ENCODE results near the gene MRRF.

The MRRF gene

DNA sequence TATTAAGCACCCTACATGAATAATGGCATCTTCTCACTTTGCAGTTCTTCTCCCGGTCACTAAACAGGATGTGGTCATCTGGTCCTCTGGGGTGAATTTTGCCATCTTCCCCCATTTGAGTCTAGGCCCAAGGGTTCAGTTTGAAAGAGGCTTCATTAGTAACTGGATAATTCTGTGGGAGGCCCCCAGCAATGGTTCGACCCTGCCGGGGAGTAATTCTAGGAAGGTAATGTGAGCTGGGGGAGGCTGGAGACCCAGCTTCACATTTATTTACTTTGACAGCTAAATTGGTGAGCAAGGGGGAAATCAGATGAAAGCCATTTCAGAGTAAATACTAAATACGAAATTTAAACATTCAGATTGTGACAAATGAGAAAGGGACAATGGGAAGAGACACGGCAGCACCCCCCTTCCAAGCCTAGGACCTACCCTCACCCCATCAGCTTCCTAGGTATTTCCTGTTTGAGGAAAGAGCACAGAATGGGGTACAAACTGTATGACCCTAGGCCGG, 31.8 kb upstream of the MRRF start:
- H3K27me3 ChIP-seq (ENCODE audit: low read depth, low read length): peaks cover 24% of the 10 kb centered on the region
- H3K4me3 ChIP-seq (ENCODE audit: low read depth in 1 of 2, low read length in 2 of 2): no peak overlapping the region
- no peak overlapping the region for H3K27ac ChIP-seq (ENCODE audit: low read length)
- peaks cover 0 to 11% of the 10 kb centered on the region in 2 donors for H3K4me1 ChIP-seq (ENCODE audit: control insufficient read depth in 1 of 2, insufficient read depth in 2 of 2, low read length in 2 of 2)
- no peaks in the 10 kb centered on the region for H3K36me3 ChIP-seq (ENCODE audit: control insufficient read depth in 1 of 2, insufficient read depth in 2 of 2, low read length in 2 of 2)
- no peaks in the 10 kb centered on the region for H3K9me3 ChIP-seq (ENCODE audit: control insufficient read depth in 1 of 2, low read length in 2 of 2)

DNA sequence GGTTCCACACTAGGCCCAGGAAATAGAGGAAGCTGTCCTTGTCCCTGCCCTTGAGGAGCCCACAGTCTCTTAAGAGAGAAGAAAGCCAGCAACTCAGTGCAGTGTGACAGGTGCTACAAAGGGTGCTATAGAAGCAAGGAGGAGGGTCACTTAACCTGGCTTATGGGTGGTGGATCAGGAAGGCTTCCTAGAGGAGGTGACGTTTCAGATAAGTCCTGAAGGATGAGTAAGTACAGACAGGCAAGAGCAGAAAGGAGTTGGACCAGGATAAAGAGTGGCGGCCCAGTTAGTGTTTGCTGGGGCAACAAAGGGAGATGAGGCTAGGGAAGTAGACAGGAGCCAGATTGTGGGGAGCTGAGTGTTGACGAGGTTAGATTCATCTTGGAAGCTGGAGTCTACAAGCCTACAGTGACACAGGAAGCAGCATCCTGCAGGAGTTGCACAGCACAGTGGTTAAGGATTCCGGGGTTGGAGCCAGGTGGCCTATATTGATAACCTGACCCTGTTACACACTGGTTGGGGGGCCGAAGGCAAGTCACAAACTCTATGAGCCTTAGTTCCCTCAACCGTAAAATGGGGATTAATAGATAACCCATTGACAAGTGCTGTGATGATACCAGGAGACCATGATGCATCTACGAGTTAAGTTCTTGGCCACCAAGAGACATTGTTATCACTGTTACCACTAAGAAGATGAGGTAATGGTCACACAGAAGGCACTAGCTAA, 30.5 kb upstream of the MRRF start:
- Histone ChIP-seq H3K27ac (ENCODE audit: low read length) (no peak overlapping the region), H3K9me3 (ENCODE audit: control insufficient read depth in 1 of 2, low read length in 2 of 2) (no peaks in the 10 kb centered on the region), H3K36me3 (ENCODE audit: control insufficient read depth in 1 of 2, insufficient read depth in 2 of 2, low read length in 2 of 2) (peaks cover 0 to 6% of the 10 kb centered on the region in 2 donors), H3K27me3 (ENCODE audit: low read depth, low read length) (peaks cover 20% of the 10 kb centered on the region), H3K4me1 (ENCODE audit: control insufficient read depth in 1 of 2, insufficient read depth in 2 of 2, low read length in 2 of 2) (no peaks in the 10 kb centered on the region), H3K4me3 (ENCODE audit: low read depth in 1 of 2, low read length in 2 of 2) (no peak overlapping the region)

DNA sequence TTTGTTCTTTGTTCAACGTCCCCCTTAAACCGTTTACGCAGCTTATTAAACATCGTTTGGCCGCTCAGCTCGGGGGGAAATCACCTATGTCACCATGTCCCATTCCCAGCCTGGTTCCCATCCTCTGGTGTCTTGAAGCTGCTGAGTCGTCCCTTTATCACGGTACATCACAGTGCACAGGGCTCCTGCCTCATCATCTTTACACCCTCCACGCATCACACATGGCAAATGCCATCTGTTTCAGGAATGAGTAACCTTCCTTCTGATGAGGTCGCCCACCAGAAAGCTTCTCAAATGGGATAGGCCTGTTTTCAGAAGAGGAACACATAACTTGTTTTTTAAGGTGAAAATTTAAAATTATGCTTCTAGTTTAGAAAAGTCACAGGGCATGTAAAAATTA, 28.0 kb upstream of the MRRF start:
- H3K27ac ChIP-seq (ENCODE audit: low read length): no peak overlapping the region

DNA sequence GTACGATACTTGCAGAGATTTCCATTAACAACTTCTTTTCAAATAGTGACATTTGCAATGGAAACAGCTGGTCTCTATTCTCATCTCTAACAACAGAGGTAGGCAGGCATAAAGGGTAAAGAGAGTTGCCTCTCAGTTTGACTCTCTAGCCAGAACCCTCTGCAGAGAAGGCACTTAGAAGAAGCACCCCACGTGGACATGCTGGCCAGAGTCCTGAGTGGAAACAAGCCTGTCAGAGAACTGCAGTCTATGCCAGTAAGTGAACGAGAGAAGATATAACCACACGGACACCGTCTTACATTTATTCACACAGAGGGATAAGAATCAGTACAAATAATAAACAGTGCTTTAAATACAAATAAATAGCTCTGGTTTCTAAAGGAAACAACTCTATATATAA, 25.0 kb upstream of the MRRF start:
- Histone ChIP-seq H3K27ac (ENCODE audit: low read length) (no peak overlapping the region), H3K27me3 (ENCODE audit: low read depth, low read length) (no peaks in the 10 kb centered on the region), H3K36me3 (ENCODE audit: control insufficient read depth in 1 of 2, insufficient read depth in 2 of 2, low read length in 2 of 2) (peaks cover 39 to 46% of the 10 kb centered on the region in 2 donors), H3K4me3 (ENCODE audit: low read depth in 1 of 2, low read length in 2 of 2) (no peak overlapping the region), H3K4me1 (ENCODE audit: control insufficient read depth in 1 of 2, insufficient read depth in 2 of 2, low read length in 2 of 2) (no peaks in the 10 kb centered on the region), H3K9me3 (ENCODE audit: control insufficient read depth in 1 of 2, low read length in 2 of 2) (no peaks in the 10 kb centered on the region)

More for the DNA sequence above, 28.0 kb upstream of the MRRF start:
- no peaks in the 10 kb centered on the region for H3K4me1 ChIP-seq (ENCODE audit: control insufficient read depth in 1 of 2, insufficient read depth in 2 of 2, low read length in 2 of 2)
- no peaks in the 10 kb centered on the region for H3K9me3 ChIP-seq (ENCODE audit: control insufficient read depth in 1 of 2, low read length in 2 of 2)
- H3K36me3 ChIP-seq (ENCODE audit: control insufficient read depth in 1 of 2, insufficient read depth in 2 of 2, low read length in 2 of 2): peaks cover 18 to 20% of the 10 kb centered on the region in 2 donors
- H3K27me3 ChIP-seq (ENCODE audit: low read depth, low read length): no peaks in the 10 kb centered on the region
- H3K4me3 ChIP-seq (ENCODE audit: low read depth in 1 of 2, low read length in 2 of 2): no peak overlapping the region

DNA sequence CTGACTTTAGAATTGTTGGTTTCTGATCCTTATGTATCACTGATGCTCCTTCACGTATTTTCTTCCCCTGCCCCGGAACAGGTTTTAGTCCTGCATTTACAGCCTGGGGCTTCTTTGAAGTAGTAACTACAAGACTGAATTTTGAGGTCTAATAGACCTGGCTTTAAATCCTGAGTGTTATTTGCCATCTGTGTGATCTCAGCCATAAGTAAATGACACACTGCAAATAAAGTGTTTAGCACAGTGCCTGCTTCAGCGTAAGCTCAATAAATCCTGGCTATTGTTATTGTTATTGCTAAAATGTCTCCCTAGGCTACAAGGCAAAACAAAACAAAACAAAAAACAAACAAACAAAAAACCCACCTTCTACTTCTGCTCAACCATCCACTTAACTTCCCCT, 20.3 kb upstream of the MRRF start:
- Histone ChIP-seq H3K27ac (ENCODE audit: low read length) (no peak overlapping the region), H3K36me3 (ENCODE audit: control insufficient read depth in 1 of 2, insufficient read depth in 2 of 2, low read length in 2 of 2) (peaks cover 60 to 68% of the 10 kb centered on the region in 2 donors), H3K4me1 (ENCODE audit: control insufficient read depth in 1 of 2, insufficient read depth in 2 of 2, low read length in 2 of 2) (no peaks in the 10 kb centered on the region), H3K27me3 (ENCODE audit: low read depth, low read length) (no peaks in the 10 kb centered on the region), H3K9me3 (ENCODE audit: control insufficient read depth in 1 of 2, low read length in 2 of 2) (no peaks in the 10 kb centered on the region), H3K4me3 (ENCODE audit: low read depth in 1 of 2, low read length in 2 of 2) (no peak overlapping the region)

DNA sequence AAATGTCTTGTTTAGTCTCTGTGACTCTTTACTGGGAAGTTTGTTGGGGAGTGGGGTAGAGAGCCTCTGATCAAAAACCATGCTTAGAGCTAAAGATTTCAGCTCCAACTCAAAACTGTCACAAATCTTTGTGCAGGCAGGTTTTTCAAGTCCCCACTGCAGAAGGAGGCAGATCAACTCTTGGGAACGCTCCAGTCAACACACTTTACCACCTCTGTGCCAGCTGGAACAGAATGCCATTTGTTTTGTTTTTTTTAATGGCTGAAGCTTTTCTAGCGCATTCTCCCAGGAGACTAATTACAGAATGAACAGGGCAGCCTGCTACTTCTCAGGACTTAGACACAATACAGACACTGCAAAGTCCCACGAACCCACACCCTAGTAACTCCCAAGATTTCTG, 18.0 kb upstream of the MRRF start:
- no peaks in the 10 kb centered on the region for H3K9me3 ChIP-seq (ENCODE audit: control insufficient read depth in 1 of 2, low read length in 2 of 2)
- no peaks in the 10 kb centered on the region for H3K27me3 ChIP-seq (ENCODE audit: low read depth, low read length)
- peaks cover 53 to 64% of the 10 kb centered on the region in 2 donors for H3K36me3 ChIP-seq (ENCODE audit: control insufficient read depth in 1 of 2, insufficient read depth in 2 of 2, low read length in 2 of 2)
- H3K27ac ChIP-seq (ENCODE audit: low read length): no peak overlapping the region
- H3K4me1 ChIP-seq (ENCODE audit: control insufficient read depth in 1 of 2, insufficient read depth in 2 of 2, low read length in 2 of 2): no peaks in the 10 kb centered on the region
- H3K4me3 ChIP-seq (ENCODE audit: low read depth in 1 of 2, low read length in 2 of 2): no peak overlapping the region

DNA sequence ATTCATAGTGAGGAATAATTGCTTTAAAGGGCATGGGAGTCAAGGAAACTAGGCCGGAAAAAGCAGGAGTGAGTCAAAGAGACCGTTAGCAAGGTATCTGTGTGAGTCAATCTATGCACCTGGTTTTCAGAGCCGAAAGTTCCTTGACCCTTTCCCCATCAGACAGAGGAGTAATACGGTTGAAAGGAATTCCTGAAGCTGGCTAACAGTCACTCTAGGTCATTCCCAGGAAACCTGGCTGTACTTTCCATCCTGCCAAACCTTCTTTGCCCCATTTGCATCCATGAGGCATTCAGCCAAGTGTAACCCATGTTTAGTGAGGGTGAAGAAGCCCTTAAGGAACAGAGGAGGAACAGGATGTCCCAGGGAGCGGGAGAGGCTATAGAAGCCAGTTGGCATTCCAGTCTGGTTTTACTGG, 16.2 kb upstream of the MRRF start:
- Histone ChIP-seq H3K36me3 (ENCODE audit: control insufficient read depth in 1 of 2, insufficient read depth in 2 of 2, low read length in 2 of 2) (peaks cover 44 to 55% of the 10 kb centered on the region in 2 donors), H3K27ac (ENCODE audit: low read length) (no peak overlapping the region), H3K4me3 (ENCODE audit: low read depth in 1 of 2, low read length in 2 of 2) (no peak overlapping the region), H3K27me3 (ENCODE audit: low read depth, low read length) (no peaks in the 10 kb centered on the region), H3K9me3 (ENCODE audit: control insufficient read depth in 1 of 2, low read length in 2 of 2) (no peaks in the 10 kb centered on the region), H3K4me1 (ENCODE audit: control insufficient read depth in 1 of 2, insufficient read depth in 2 of 2, low read length in 2 of 2) (peaks cover 0 to 8% of the 10 kb centered on the region in 2 donors)

DNA sequence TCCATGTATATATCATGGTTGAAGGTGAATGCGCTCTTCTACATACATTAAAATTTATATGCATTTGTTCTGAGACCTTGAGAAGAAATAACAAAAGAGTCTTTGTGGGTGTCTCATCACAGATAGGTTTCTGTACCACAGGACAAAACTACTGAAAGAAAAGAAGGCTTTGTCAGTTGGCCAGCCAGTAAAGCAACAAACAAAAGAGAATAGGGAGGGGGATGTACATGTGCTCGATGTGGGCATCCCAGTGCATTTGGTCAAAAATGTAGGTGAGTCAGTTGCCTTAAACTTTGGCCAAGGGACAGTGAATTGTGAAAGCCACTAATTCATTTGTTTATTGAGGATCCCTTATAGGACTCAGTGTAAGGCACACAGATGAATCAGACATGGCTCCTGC, 13.3 kb upstream of the MRRF start:
- H3K4me1 ChIP-seq (ENCODE audit: control insufficient read depth in 1 of 2, insufficient read depth in 2 of 2, low read length in 2 of 2): peaks cover 0 to 8% of the 10 kb centered on the region in 2 donors
- no peaks in the 10 kb centered on the region for H3K9me3 ChIP-seq (ENCODE audit: control insufficient read depth in 1 of 2, low read length in 2 of 2)
- no peak overlapping the region for H3K4me3 ChIP-seq (ENCODE audit: low read depth in 1 of 2, low read length in 2 of 2)
- H3K36me3 ChIP-seq (ENCODE audit: control insufficient read depth in 1 of 2, insufficient read depth in 2 of 2, low read length in 2 of 2): peaks cover 27 to 36% of the 10 kb centered on the region in 2 donors
- no peaks in the 10 kb centered on the region for H3K27me3 ChIP-seq (ENCODE audit: low read depth, low read length)
- H3K27ac ChIP-seq (ENCODE audit: low read length): no peak overlapping the region

DNA sequence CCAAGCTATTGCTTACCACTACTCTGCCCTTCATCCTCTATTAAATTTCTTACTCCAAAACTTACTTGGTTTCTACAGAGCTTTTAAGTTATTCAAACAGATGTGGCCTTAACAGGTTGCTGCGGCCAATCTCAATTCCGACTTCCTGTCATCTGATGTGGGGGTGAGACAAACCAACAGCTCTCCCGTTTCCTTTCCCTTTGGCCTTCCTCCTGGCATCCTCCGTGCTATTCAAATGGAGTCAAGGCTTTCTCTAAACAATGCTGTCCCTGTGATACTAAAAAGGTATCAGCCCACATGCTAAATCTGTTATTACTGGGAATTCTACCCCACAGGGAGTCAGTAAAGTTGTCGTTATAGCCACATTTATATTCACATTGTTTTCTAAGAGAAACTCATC, 11.9 kb upstream of the MRRF start:
- no peak overlapping the region for H3K27ac ChIP-seq (ENCODE audit: low read length)

DNA sequence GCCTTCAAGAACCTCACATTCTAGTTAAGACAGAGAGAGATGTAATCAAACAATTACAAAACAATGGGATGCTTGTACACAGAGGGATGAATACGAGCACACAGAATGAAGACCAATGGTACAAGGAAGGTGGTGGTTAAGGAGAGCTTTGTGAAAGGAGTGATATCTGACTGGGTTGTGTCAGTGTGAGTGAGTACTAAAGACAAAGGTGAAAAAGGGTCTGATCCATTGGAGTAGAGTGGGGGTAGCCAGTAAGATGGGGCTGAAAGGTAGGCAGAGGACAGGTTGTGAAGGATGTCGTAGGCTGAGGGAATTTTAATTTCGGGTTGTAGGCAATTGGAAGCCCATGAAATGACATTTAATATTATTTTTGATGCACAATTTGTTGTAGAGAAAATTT, 9.9 kb upstream of the MRRF start:
- Histone ChIP-seq H3K4me3 (ENCODE audit: low read depth in 1 of 2, low read length in 2 of 2) (no peak overlapping the region), H3K27ac (ENCODE audit: low read length) (no peak overlapping the region), H3K36me3 (ENCODE audit: control insufficient read depth in 1 of 2, insufficient read depth in 2 of 2, low read length in 2 of 2) (peaks cover 23 to 34% of the 10 kb centered on the region in 2 donors)

More for the DNA sequence above, 11.9 kb upstream of the MRRF start:
- peaks cover 0 to 8% of the 10 kb centered on the region in 2 donors for H3K4me1 ChIP-seq (ENCODE audit: control insufficient read depth in 1 of 2, insufficient read depth in 2 of 2, low read length in 2 of 2)
- H3K4me3 ChIP-seq (ENCODE audit: low read depth in 1 of 2, low read length in 2 of 2): no peak overlapping the region
- no peaks in the 10 kb centered on the region for H3K9me3 ChIP-seq (ENCODE audit: control insufficient read depth in 1 of 2, low read length in 2 of 2)
- peaks cover 21 to 24% of the 10 kb centered on the region in 2 donors for H3K36me3 ChIP-seq (ENCODE audit: control insufficient read depth in 1 of 2, insufficient read depth in 2 of 2, low read length in 2 of 2)
- no peaks in the 10 kb centered on the region for H3K27me3 ChIP-seq (ENCODE audit: low read depth, low read length)

DNA sequence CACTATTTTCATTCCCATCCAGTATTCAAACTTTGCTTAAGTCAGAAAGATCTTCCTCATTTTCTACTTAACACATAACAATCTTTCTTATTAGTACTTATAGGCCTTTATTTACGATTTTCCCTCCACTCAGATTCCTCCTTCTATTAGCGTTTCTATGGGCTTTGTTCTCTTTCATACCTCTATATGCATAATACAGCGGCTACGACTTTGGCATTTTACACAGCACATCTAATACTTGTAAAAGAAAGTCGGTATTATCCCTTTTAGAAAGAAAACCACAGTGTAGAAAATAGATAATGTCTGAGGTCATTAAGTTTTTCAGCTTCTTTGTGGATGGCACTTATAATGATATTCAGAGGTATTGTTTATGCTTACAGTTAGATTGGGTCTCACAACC, 8.5 kb upstream of the MRRF start:
- no peaks in the 10 kb centered on the region for H3K9me3 ChIP-seq (ENCODE audit: control insufficient read depth in 1 of 2, low read length in 2 of 2)
- peaks cover 0 to 13% of the 10 kb centered on the region in 2 donors for H3K4me1 ChIP-seq (ENCODE audit: control insufficient read depth in 1 of 2, insufficient read depth in 2 of 2, low read length in 2 of 2)
- H3K36me3 ChIP-seq (ENCODE audit: control insufficient read depth in 1 of 2, insufficient read depth in 2 of 2, low read length in 2 of 2): peaks cover 28 to 42% of the 10 kb centered on the region in 2 donors
- H3K4me3 ChIP-seq (ENCODE audit: low read depth in 1 of 2, low read length in 2 of 2): no peak overlapping the region
- no peak overlapping the region for H3K27ac ChIP-seq (ENCODE audit: low read length)
- H3K27me3 ChIP-seq (ENCODE audit: low read depth, low read length): no peaks in the 10 kb centered on the region

More for the DNA sequence above, 9.9 kb upstream of the MRRF start:
- Histone ChIP-seq H3K27me3 (ENCODE audit: low read depth, low read length) (no peaks in the 10 kb centered on the region), H3K4me1 (ENCODE audit: control insufficient read depth in 1 of 2, insufficient read depth in 2 of 2, low read length in 2 of 2) (peaks cover 0 to 8% of the 10 kb centered on the region in 2 donors), H3K9me3 (ENCODE audit: control insufficient read depth in 1 of 2, low read length in 2 of 2) (no peaks in the 10 kb centered on the region)
